PC-3 (cell line): Measurements from ENCODE around the gene PTPRN2. TPM values are rescaled to one million over a fixed set of nuclear protein-coding genes. Genes with fewer than 3 reads are reported as not detected.

ENCODE experiments used
- ATAC-seq: fragments of 200-7000 bp; cut with Tn5 transposase; 2 replicates; pipeline ENCODE4 v1.9.1; 2020; ENCODE audit warnings: mild to moderate bottlenecking, moderate library complexity
- BruUV-seq: library from RNA; stranded (reverse); fragments of 400-500 nt; replicated peaks from 2 replicates; lab custom pipeline; 2021; lab: Mats Ljungman, UMichigan
- CTCF ChIA-PET: fragments of 300-600 bp; sonication (Branson Sonifier 250); formaldehyde crosslinking; loops from one replicate; lab custom pipeline; 2022; ENCODE audit warnings: antibody characterized with exemption; lab: Charles Lee
- POLR2A ChIA-PET: fragments of 300-600 bp; sonication (Branson Sonifier 250); formaldehyde crosslinking; loops from one replicate; lab custom pipeline; 2022; ENCODE audit warnings: antibody characterized with exemption; ENCODE audit not compliant: unreplicated experiment; lab: Charles Lee
- DNase-seq: peaks from one replicate; pipeline ENCODE4 v3.0.0-alpha.2; 2015
- H2AFZ ChIP-seq: fragments of 300-600 bp; sonication (generic); 2 replicates; pipeline ENCODE4 v1.6.0; 2016; ENCODE audit warnings: antibody characterized with exemption, low read length
- H3F3A ChIP-seq: fragments of 300-600 bp; sonication (generic); one replicate; pipeline ENCODE4 v1.6.0; 2017; ENCODE audit warnings: antibody characterized with exemption, low read length, control low read depth, mild to moderate bottlenecking; ENCODE audit not compliant: unreplicated experiment
- H3K27ac ChIP-seq: fragments of 300-600 bp; sonication (generic); 2 replicates; pipeline ENCODE4 v1.5.1; 2016; ENCODE audit warnings: mild to moderate bottlenecking, low read length
- H3K27me3 ChIP-seq: fragments of 300-600 bp; sonication (generic); 2 replicates; pipeline ENCODE4 v1.6.1; 2016; ENCODE audit warnings: low read length, mixed read lengths
- H3K36me3 ChIP-seq: fragments of 300-600 bp; sonication (generic); 2 replicates; pipeline ENCODE4 v1.6.1; 2016; ENCODE audit warnings: low read depth, mixed run types, low read length, mixed read lengths
- H3K4me1 ChIP-seq: fragments of 300-600 bp; sonication (generic); 2 replicates; pipeline ENCODE4 v1.5.1; 2016; ENCODE audit warnings: low read length; ENCODE audit not compliant: insufficient read depth
- H3K4me2 ChIP-seq: fragments of 300-600 bp; sonication (generic); 2 replicates; pipeline ENCODE4 v1.6.0; 2016; ENCODE audit warnings: low read length
- H3K4me3 ChIP-seq: fragments of 300-600 bp; sonication (generic); 2 replicates; pipeline ENCODE4 v1.5.1; 2016; ENCODE audit warnings: mild to moderate bottlenecking, low read length, mixed read lengths
- H3K79me2 ChIP-seq: fragments of 300-600 bp; sonication (generic); 2 replicates; pipeline ENCODE4 v1.6.1; 2017; ENCODE audit warnings: low read length, mixed read lengths
- H3K9ac ChIP-seq: fragments of 300-600 bp; sonication (generic); 2 replicates; pipeline ENCODE4 v1.6.0; 2016; ENCODE audit warnings: mild to moderate bottlenecking, low read length
- H3K9me2 ChIP-seq: fragments of 300-600 bp; sonication (generic); replicated peaks from 2 replicates; pipeline ENCODE4 v1.6.1; 2016; ENCODE audit warnings: mixed run types, low read length, mixed read lengths
- H3K9me3 ChIP-seq: fragments of 300-600 bp; sonication (generic); 2 replicates; pipeline ENCODE4 v1.6.1; 2016; ENCODE audit warnings: low read length, mixed read lengths
- H4K20me1 ChIP-seq: fragments of 300-600 bp; sonication (generic); 2 replicates; pipeline ENCODE4 v1.6.1; 2016; ENCODE audit warnings: low read length, mixed read lengths
- EZH2 ChIP-seq: fragments of 300-600 bp; sonication (generic); IDR thresholded peaks from one replicate; pipeline ENCODE4 v1.6.1; 2017; ENCODE audit warnings: antibody characterized with exemption, mild to moderate bottlenecking, low read length; ENCODE audit not compliant: unreplicated experiment
- EZH2phosphoT487 ChIP-seq: fragments of 300-600 bp; sonication (generic); IDR thresholded peaks from 2 replicates; pipeline ENCODE4 v1.6.1; 2018; ENCODE audit warnings: mild to moderate bottlenecking, antibody characterized with exemption, low read length, borderline replicate concordance
- intact Hi-C: fragments of 100-400 bp; cut with micrococcal nuclease; formaldehyde crosslinking; loops from 2 replicates; pipeline ENCODE4 v1.9.0; 2023
- total RNA-seq: library from RNA; depleted of rRNA; stranded (reverse); fragments of >200 nt; gene quantifications from 2 replicates; pipeline ENCODE4 v1.2.3, GENCODE V29; 2014
- TF ChIP-seq, protein P1 (sequence below): fragments of 300-600 bp; sonication (generic); conservative IDR thresholded peaks from 2 replicates; pipeline ENCODE4 v1.5.1; 2017; ENCODE audit warnings: antibody characterized with exemption, low read depth, mild to moderate bottlenecking, low read length

Gene PTPRN2
- total RNA-seq, 1 experiment from 2014 or later = 3.2 TPM

GRCh38 chr7:158056761-158057160 lies 530.9 kb downstream of the PTPRN2 start:
- no peak for TF ChIP-seq EZH2phosphoT487
- TF ChIP-seq EZH2 = no peak
- TF ChIP-seq, protein P1, sequence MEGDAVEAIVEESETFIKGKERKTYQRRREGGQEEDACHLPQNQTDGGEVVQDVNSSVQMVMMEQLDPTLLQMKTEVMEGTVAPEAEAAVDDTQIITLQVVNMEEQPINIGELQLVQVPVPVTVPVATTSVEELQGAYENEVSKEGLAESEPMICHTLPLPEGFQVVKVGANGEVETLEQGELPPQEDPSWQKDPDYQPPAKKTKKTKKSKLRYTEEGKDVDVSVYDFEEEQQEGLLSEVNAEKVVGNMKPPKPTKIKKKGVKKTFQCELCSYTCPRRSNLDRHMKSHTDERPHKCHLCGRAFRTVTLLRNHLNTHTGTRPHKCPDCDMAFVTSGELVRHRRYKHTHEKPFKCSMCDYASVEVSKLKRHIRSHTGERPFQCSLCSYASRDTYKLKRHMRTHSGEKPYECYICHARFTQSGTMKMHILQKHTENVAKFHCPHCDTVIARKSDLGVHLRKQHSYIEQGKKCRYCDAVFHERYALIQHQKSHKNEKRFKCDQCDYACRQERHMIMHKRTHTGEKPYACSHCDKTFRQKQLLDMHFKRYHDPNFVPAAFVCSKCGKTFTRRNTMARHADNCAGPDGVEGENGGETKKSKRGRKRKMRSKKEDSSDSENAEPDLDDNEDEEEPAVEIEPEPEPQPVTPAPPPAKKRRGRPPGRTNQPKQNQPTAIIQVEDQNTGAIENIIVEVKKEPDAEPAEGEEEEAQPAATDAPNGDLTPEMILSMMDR = no peak
- ATAC-seq = no peak
- H3K36me3 ChIP-seq = no peaks in the 10 kb centered on the region
- H3K4me3 ChIP-seq = no peak overlapping the region
- H3F3A ChIP-seq = no peaks in the 10 kb centered on the region
- ChIA-PET CTCF (no interaction called here), POLR2A (no interaction called here)
- H3K9me2 ChIP-seq = no peaks in the 10 kb centered on the region
- intact Hi-C loops = loop anchor here (10.0 kb wide), 1 partner anchor 298 kb away; no protein-coding TSS in a partner anchor
- no peaks in the 10 kb centered on the region for H3K4me1 ChIP-seq
- no peaks in the 10 kb centered on the region; the same call in 1 of the 2 replicates for H3K27me3 ChIP-seq
- no peak overlapping the region for H2AFZ ChIP-seq
- H3K9ac ChIP-seq = no peak overlapping the region
- no peak overlapping the region for H3K27ac ChIP-seq
- DNase-seq = no peak
- H3K9me3 ChIP-seq = no peaks in the 10 kb centered on the region
- H4K20me1 ChIP-seq = no peaks in the 10 kb centered on the region
- no TSS peak for BruUV-seq
- no peak overlapping the region for H3K4me2 ChIP-seq
- no peaks in the 10 kb centered on the region for H3K79me2 ChIP-seq

GRCh38 chr7:158055726-158056510 lies 531.7 kb downstream of the PTPRN2 start:
- H3K27ac ChIP-seq = no peak overlapping the region
- intact Hi-C loops = loop anchor here (2.0 to 10.0 kb wide), 2 partner anchors 299 to 353 kb away; no protein-coding TSS in a partner anchor
- H3K36me3 ChIP-seq = no peaks in the 10 kb centered on the region
- no peak overlapping the region for H3K9ac ChIP-seq
- BruUV-seq = no TSS peak
- no peak overlapping the region for H2AFZ ChIP-seq
- ATAC-seq (no peak), DNase-seq (no peak)
- H3K27me3 ChIP-seq = peaks cover 4% of the 10 kb centered on the region
- H3K9me3 ChIP-seq = no peaks in the 10 kb centered on the region
- ChIA-PET POLR2A (no interaction called here), CTCF (no interaction called here)
- TF ChIP-seq, protein P1 = no peak
- TF ChIP-seq EZH2phosphoT487 (no peak), EZH2 (no peak)
- no peak overlapping the region for H3K4me3 ChIP-seq
- no peaks in the 10 kb centered on the region for H3K9me2 ChIP-seq
- no peaks in the 10 kb centered on the region for H3K4me1 ChIP-seq
- no peak overlapping the region for H3K4me2 ChIP-seq
- no peaks in the 10 kb centered on the region for H4K20me1 ChIP-seq
- no peaks in the 10 kb centered on the region for H3F3A ChIP-seq
- no peaks in the 10 kb centered on the region for H3K79me2 ChIP-seq

GRCh38 chr7:158054611-158055010 lies 533.0 kb downstream of the PTPRN2 start:
- no peaks in the 10 kb centered on the region for H3K9me2 ChIP-seq
- no peak overlapping the region for H2AFZ ChIP-seq
- no peak for TF ChIP-seq EZH2
- TF ChIP-seq, protein P1 = no peak
- no peak for TF ChIP-seq EZH2phosphoT487
- no peaks in the 10 kb centered on the region for H3K36me3 ChIP-seq
- H3K4me3 ChIP-seq = no peak overlapping the region
- H3K9me3 ChIP-seq = no peaks in the 10 kb centered on the region
- intact Hi-C loops = loop anchor here (2.0 to 10.0 kb wide), 2 partner anchors 300 to 354 kb away; no protein-coding TSS in a partner anchor
- H3K4me1 ChIP-seq = no peaks in the 10 kb centered on the region
- H3K27ac ChIP-seq = no peak overlapping the region
- H3K9ac ChIP-seq = no peak overlapping the region
- no peak overlapping the region for H3K4me2 ChIP-seq
- BruUV-seq = no TSS peak
- DNase-seq (no peak), ATAC-seq (no peak)
- no peaks in the 10 kb centered on the region for H3F3A ChIP-seq
- CTCF ChIA-PET = no interaction called here
- no peaks in the 10 kb centered on the region for H4K20me1 ChIP-seq
- peaks cover 4% of the 10 kb centered on the region for H3K27me3 ChIP-seq
- H3K79me2 ChIP-seq = no peaks in the 10 kb centered on the region
- POLR2A ChIA-PET = no interaction called here
